A172 (cell line): ENCODE measurements around the gene SASH1. TPM values are rescaled to one million over a fixed set of nuclear protein-coding genes. Genes with fewer than 3 reads are reported as not detected.
A peak's percentile ranks its signal among the peaks of the same experiment; 100 is the strongest.

ENCODE experiments used
- DNase-seq: peaks from one replicate; pipeline ENCODE4 v3.0.0-alpha.2; 2015; ENCODE audit warnings: low spot score
- total RNA-seq: library from RNA; depleted of rRNA; stranded (reverse); fragments of >200 nt; shearing (Covaris generic); gene quantifications from 2 replicates; pipeline ENCODE4 v1.2.3, GENCODE V29; 2014; rRNA removed

Gene SASH1
- total RNA-seq = 6.8 and 7.1 TPM in 2 replicates

DNA sequence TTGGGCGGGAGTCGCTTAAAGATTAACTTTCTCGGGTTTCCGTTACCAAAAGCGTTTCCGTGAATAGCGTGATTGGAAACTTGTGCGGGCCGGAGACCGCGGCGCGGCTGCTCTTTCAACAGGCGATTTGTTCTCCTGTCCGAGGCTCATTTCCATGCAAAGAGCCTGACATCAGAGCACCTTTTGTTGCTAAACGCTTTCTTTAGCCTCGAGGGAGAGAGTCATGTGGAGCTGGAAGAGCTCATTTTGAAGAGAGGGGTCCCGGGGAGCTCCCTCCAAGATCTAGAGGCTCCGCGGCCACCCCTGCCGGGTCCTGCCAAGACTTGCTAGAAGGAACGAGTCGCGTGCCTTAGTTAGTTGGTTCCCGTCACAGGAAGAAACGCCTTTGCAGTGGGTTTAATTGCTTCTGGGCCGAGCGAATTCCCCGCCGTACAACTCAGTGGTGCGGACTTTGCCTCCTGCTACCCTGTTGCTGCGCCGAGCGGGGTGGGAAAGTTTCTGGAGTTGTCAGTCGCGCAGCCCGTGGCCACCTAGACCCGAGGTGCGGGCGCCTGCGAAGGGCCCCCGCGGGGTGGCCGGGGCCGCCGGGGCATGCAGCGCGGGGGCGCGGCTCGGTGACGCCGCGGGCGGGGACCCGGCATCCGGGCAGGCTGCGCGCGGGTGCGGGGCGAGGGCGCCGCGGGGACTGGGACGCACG is at the start of gene SASH1:
Gene SASH1 (plus strand): TSS at position 489 of the 697 bp plus-strand sequence. CDS start 230 bp downstream, outside the sequence.
- peak; percentile 69 for DNase-seq

DNA sequence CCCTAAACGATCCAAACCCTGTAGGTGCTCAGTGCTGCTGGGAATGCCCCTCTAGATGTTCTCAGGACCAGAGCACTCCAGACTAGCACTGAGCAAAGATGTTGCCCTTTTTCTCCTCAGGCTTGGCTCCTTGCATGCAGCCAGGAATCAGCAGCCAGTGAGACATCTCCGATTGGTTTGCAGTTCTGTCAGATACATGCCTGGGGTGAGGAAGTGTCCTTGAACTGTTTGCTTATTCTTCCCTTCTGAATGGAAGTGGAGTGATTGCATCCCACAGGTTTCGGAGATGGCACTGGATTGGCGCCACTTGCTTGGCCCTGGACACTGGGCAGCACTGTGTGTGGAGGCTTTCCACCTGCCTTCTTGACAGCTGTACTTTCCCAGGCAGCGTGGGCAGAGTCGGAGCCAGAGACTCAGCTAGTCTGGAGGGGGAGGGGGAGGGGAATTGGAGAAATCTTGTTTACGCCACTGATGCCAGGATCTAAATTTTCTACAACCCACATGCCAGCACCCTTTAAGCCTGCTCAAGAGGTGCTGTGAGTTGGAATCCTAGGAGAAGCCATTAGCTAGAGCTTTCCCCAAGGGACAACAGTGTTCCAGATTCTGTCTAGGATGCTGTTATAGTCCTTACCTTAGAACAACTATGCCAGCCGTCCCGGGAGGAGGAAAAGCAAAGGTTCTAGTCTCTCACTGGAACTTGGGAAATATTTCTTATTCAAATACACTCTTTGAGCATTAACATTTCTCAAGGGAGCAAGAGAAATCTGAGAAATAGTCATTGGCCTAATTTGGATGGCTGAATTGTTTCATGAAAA is 49.2 kb upstream of the SASH1 start:
- DNase-seq = no peak

GRCh38 chr6:148294059-148294458 is 48.6 kb upstream of the SASH1 start:
- DNase-seq = no peak

DNA sequence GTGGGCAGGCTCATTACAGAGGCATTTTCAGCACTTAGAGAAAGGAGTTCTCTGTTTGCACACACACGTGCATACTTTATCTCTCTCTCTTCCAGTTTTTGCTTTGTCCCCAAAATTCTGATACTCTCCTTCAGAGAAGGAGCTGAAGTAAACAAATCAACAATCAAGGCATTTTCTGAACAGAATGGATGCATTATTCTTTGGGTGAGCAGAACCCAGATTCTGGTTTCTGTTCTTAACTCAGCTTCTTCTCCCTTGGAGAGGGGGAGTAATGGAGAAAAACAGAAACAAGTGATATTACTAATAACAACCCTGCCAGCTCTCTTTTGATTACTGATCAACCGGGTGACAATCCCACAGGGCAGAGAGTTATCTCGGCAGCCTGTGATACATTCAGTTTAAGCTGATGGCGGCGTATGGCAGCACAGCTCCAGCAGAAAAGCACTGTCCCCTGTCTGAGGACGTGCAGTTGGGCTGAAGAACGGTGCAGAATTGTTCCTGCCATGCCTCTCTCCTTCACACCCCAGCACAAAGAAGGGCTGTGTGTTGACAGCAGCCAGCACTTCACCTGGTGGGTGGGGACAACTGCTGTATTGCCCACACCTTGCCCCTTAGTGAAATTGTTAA is 47.3 kb upstream of the SASH1 start:
- DNase-seq = no peak

- DNase-seq = no peak
Observed at GRCh38 chr6:148296771-148297170, 45.9 kb upstream of the SASH1 start.

DNA sequence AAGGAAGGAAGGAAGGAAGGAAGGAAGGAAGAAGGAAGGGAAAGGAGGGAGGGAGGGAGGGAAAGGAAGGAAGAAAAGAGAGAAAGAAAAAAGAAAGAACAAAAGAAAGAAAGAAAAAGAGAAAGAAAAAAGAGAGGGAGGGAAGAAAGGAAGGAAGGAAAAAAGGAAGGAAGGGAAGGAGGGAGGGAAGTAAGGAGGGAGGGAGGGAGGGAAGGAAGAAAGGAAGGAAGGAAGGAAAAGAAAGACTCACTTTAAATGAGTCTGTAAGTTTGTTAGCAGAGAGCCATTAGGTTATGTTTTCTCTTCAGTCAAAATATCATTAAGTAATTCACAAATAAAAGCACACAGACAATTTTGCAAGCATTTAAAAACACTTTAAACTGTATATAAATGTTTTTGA is 44.0 kb upstream of the SASH1 start:
- DNase-seq = no peak

- DNase-seq = no peak
Observed at GRCh38 chr6:148303616-148304015, 39.0 kb upstream of the SASH1 start.

DNA sequence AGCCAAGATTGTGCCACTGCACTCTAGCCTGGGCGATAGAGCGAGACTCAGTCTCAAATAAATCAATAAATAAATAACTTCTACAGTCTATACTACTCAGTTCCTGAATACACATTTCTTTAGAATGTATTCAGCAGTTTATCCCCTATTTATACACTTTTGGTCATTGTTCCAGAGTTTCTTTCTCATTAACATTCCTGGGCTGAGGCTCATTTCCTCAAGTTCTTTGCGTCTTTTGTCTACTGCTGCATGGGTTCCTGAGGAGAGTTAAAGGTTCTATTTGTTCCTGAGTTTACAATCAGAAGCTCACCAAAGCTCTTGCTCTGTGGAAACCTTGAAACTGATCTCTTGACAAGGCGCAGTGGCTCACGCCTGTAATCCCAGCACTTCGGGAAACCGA is 37.7 kb upstream of the SASH1 start:
- peak; percentile 68 for DNase-seq

- DNase-seq = no peak
Observed at GRCh38 chr6:148306286-148306685, 36.4 kb upstream of the SASH1 start.

GRCh38 chr6:148307405-148307804 is 35.2 kb upstream of the SASH1 start:
- no peak for DNase-seq

DNA sequence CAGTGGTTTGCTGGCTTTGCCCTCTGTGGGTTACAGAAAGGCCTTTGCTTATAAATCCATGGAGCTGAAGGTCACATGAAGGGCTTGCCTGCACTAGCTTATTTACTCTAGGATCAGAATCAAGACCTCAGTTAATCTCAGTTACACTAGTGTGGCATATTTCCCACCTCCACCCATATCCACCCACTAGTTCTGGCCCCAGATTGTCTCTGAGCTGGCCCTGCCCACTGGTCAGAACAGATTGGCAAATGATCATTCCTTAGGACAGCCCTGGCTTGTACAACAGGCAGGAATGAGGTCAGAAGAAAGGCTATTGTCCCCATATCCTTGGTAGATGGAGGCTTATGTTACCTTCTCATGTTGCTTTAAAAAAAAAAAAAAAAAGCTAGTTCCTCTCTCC is 33.3 kb upstream of the SASH1 start:
- DNase-seq = no peak

DNA sequence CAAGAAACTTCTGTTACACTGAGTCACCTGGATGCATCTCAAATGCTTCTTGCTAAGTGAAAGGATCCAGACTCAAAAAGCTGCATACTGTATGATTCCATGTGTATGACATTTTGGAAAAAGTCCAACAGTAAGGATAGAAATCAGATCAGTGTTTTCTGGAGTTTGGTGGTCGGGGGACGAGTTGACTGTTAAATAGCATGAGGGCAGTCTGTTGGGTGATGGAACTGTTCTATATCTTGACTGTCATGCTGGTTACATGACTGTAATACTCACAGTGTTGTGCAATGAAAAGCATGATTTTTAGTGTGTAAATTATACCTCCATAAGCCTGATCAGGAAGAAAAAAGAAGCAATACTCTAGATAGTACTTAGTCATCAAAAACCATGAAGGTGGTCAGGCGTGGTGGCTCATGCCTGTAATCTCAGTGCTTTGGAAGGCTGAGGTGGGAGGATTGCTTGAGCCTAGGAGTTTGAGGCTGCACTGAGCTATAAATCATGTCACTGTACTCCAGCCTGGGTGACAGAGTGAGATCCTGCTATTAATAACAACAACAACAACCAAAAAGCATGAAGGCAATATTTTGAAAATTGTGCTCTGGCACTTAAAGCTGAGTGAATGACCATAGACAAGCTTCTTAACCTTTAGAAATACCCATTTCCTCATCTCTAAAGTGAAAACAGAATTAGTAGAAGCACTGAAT is 30.5 kb upstream of the SASH1 start:
- no peak for DNase-seq

GRCh38 chr6:148313488-148313887 is 29.1 kb upstream of the SASH1 start:
- DNase-seq = no peak

DNA sequence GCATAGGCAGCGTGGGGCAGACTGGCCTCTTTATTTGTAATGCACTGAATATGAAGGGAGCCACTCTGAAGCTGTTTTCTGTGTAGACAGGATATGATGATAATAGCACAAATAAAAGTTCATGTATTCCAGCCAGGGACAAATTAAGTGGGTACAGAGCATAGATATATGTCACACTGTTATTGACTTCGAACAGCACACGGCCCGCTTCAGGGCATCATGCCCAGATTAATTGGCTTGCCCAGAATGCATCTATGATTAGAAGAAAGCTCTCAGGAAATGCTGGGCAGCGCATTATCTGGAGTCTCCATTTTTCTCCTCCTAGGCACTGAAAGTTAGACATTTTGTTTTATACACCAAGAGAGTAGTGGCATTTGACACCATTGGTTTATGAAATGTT is 26.3 kb upstream of the SASH1 start:
- DNase-seq = no peak

DNA sequence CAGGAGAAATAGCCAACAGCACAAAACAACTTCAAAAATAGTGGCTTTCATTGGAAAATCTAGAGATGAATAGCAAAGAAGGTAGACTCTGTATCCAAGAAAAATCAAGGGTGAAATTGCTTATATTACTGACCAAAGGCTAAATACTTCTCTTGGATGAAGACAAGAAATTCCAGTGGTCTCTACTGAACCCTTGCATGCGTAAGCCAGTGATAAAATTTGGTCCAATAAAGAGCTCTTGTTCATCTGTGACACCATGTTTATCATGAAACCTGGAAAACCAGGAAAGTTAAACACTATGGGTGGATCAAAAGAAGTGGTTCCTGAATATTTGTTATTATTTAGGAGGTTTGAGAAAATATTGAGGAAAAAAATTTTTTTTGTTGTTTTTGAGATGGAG is 25.6 kb upstream of the SASH1 start:
- DNase-seq = no peak

GRCh38 chr6:148317739-148318138 is 24.9 kb upstream of the SASH1 start:
- DNase-seq = peak; percentile 49

DNA sequence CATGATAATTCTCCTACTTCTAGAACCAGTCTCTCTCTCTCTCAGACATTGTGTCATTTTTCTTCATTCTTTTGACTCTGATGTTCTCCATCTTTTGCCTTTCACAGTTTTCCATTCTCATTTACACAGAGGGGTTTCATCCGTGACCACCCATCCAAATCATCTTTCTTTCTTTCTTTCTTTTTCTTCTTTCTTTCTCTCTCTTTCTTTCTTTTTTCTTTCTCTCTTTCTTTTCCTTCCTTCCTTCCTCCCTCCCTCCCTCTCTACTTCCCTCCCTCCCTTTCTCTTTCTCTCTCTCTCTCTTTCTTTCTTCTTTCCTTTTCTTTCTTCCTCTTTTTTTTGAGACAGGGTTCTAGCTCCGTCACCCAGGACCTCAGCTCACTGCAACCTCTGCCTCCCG is 19.9 kb upstream of the SASH1 start:
- DNase-seq = no peak

DNA sequence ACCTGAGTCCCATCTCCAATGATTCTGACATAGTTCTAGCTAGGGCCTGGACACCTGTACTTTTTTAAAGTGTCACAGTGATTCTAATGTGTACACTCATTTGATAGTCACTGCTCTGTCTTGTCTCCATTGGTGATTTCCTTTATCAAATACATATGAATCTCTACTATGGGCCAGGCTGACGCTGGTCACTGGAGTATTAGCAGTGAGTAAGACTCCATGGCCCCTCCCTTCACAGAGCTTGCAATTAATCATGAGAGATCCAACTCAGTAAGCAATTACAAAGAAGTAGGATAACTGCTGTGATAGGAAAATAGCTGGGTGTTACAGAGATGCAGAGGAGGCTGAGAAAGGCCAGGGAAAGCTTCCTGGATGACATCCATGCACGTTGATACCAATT is 19.3 kb upstream of the SASH1 start:
- peak; percentile 50 for DNase-seq

DNA sequence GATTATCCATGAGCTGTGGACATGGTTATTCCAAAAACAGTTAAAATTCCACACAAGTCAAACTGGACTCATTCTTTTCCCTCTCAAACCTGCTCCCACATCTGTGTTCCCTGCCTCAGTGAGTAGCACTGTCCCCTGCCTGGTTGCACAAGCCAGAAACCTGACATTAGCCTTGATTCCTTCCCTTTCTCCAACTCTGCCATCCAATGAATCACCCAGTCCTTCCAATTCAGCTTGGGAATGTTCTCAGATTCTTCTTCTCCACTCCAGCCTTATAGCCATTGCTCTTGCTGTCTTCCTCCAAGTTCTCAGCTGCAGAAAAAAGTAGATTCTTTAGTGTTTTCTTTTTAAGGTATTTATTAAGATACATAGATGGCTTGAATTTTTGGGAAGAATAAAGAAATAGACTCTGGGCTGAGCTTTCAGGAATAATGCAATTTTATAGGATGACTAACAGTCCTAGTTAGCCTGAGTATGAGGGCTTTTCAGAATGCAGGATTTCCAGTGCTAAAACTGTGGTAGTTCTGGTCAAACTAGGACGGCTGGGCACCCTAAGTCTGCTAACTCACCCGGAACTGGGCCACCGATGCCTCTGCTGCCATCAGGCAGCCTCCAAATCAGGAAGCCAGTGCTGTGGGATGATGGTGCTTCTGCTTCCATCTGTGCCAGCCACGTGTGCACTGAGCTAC is 18.2 kb upstream of the SASH1 start:
- no peak for DNase-seq

DNA sequence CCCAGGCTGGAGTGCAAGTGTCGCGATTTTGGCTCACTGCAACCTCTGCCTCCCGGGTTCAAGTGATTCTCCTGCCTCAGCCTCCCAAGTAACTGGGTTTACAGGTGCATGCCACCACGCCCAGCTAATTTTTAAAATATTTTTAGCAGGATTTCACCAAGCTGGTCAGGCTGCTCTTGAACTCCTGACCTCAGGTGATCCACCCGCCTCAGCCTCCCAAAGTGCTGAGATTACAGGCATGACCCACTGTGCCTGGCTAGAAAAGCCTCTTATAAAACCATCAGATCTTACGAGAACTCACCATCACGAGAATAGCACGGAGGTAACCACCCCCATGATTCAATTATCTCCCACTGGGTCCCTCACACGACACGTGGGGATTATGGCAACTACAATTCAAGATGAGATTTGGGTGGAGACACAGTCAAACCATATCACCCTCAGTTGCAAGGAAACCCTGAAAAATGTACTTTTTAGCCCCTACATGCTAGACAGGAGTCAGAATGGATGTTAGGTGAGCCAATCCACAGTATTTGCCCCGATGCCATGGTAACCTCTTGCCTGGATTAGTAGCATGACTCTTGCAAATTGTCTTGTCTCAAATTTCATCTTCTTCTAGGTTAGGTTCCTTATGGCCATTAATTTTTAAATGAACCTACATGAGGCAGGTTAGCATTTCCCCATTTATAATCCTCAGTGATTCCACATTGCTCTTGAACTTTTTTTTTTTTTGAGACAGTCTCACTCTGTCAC is 17.1 kb upstream of the SASH1 start:
- DNase-seq = no peak
